ENCODE data around the gene NF1. TPM values are rescaled to one million over a fixed set of nuclear protein-coding genes. Genes with fewer than 3 reads are reported as not detected.

NF1 gene
- total RNA-seq, 1 experiment from 2014 or later = 25.1 TPM

GRCh38 chr17:31415004-31415454, 320.3 kb downstream of the NF1 start:
- peak; percentile 31 for DNase-seq (ENCODE audit: low read depth, low spot score)
- in situ Hi-C loops (cut with HindIII; ENCODE audit: low pct_unique_long_range_greater_than_20kb, low sequenced_read_pairs) = no loop called here

- in situ Hi-C loops (cut with HindIII; ENCODE audit: low pct_unique_long_range_greater_than_20kb, low sequenced_read_pairs) = no loop called here
Observed at GRCh38 chr17:31415640-31416502, 321.1 kb downstream of the NF1 start.

GRCh38 chr17:31416503-31416923, 321.7 kb downstream of the NF1 start:
- in situ Hi-C loops (cut with HindIII; ENCODE audit: low pct_unique_long_range_greater_than_20kb, low sequenced_read_pairs) = no loop called here
- DNase-seq (ENCODE audit: low read depth, low spot score) = peak; percentile 52

More at GRCh38 chr17:31415640-31416502, 321.1 kb downstream of the NF1 start:
- DNase-seq (ENCODE audit: low read depth, low spot score) = no peak

GRCh38 chr17:31417051-31417792, 322.4 kb downstream of the NF1 start:
- DNase-seq (ENCODE audit: low read depth, low spot score) = no peak
- in situ Hi-C loops (cut with HindIII; ENCODE audit: low pct_unique_long_range_greater_than_20kb, low sequenced_read_pairs) = no loop called here

GRCh38 chr17:31418773-31419350, 324.1 kb downstream of the NF1 start:
- in situ Hi-C loops (cut with HindIII; ENCODE audit: low pct_unique_long_range_greater_than_20kb, low sequenced_read_pairs) = no loop called here
- DNase-seq (ENCODE audit: low read depth, low spot score) = no peak

- in situ Hi-C loops (cut with HindIII; ENCODE audit: low pct_unique_long_range_greater_than_20kb, low sequenced_read_pairs) = no loop called here
- DNase-seq (ENCODE audit: low read depth, low spot score) = no peak
Observed at GRCh38 chr17:31422443-31422842, 327.7 kb downstream of the NF1 start.

- in situ Hi-C loops (cut with HindIII; ENCODE audit: low pct_unique_long_range_greater_than_20kb, low sequenced_read_pairs) = no loop called here
- no peak for DNase-seq (ENCODE audit: low read depth, low spot score)
Observed at GRCh38 chr17:31424944-31425281, 330.1 kb downstream of the NF1 start.

- in situ Hi-C loops (cut with HindIII; ENCODE audit: low pct_unique_long_range_greater_than_20kb, low sequenced_read_pairs) = no loop called here
- no peak for DNase-seq (ENCODE audit: low read depth, low spot score)
Observed at GRCh38 chr17:31425282-31426040, 330.7 kb downstream of the NF1 start.

Small RNA genes within 50 kb of the gene (small RNA-seq; reads per million reads assigned to genes)
- 0 reads per million in 2 experiments for gene MIR4733

Other genes with a start within 250 kb of the NF1 start
- 18.6 and 22.0 TPM in 2 replicates for gene TEFM, start 188.7 kb upstream of the NF1 start, total RNA-seq (2014; rRNA removed; shearing (Covaris generic))
- 0.05 and 0.51 TPM in 2 replicates for gene ADAP2, start 173.0 kb upstream of the NF1 start, total RNA-seq (2014; rRNA removed; shearing (Covaris generic))
- gene RNF135, start 123.9 kb upstream of the NF1 start, total RNA-seq (2014; rRNA removed; shearing (Covaris generic)) = 18.3 and 18.6 TPM in 2 replicates
- gene OMG, start 202.3 kb downstream of the NF1 start, total RNA-seq (2014; rRNA removed; shearing (Covaris generic)) = 0.50 and 0.61 TPM in 2 replicates
- not detected in 2 replicates for gene EVI2B, start 219.1 kb downstream of the NF1 start, total RNA-seq (2014; rRNA removed; shearing (Covaris generic))
- 8.1 and 8.9 TPM in 2 replicates for gene EVI2A, start 226.6 kb downstream of the NF1 start, total RNA-seq (2014; rRNA removed; shearing (Covaris generic))

All from SK-MEL-5 (cell line).